ENCODE measurements around the gene BAZ2A. TPM values are rescaled to one million over a fixed set of nuclear protein-coding genes. Genes with fewer than 3 reads are reported as not detected.

The BAZ2A gene
- total RNA-seq, 1 experiment from 2014 or later, result 106 TPM

GRCh38 chr12:56593909-56594621 is 36.1 kb downstream of the BAZ2A start:
- CTCF ChIA-PET, result interaction anchor here (0.7 to 1.9 kb wide), 4 partner anchors 40 to 80 kb away, joined by 3 to 7 read pairs (median 5); partner anchors contain the start of gene RBMS2
- ATAC-seq, result peak; percentile 74
- no peak overlapping the region for H3K27ac ChIP-seq (ENCODE audit: low read depth, low read length)

More at GRCh38 chr12:56593909-56594621, 36.1 kb downstream of the BAZ2A start:
- Histone ChIP-seq H3K9ac (ENCODE audit: low read length) (no peak overlapping the region), H3K9me2 (ENCODE audit: insufficient read depth) (no peaks in the 10 kb centered on the region), H3K4me1 (ENCODE audit: control insufficient read depth in 1 of 2, insufficient read depth in 2 of 2, low read length in 2 of 2) (peaks cover 0 to 9% of the 10 kb centered on the region in 2 experiments; a peak in 1 of 4 replicates), H3K27me3 (ENCODE audit: insufficient read depth, low read length) (no peaks in the 10 kb centered on the region), H3K4me3 (replicated peaks in 1 of 2; ENCODE audit: low read depth in 1 of 2, low read length in 2 of 2) (no peak overlapping the region), H3K79me2 (ENCODE audit: insufficient read depth, low read length) (no peaks in the 10 kb centered on the region), H2AFZ (ENCODE audit: low read depth, low read length, poor library complexity, severe bottlenecking) (no peak overlapping the region), H4K20me1 (ENCODE audit: insufficient read depth) (no peaks in the 10 kb centered on the region), H3K4me2 (ENCODE audit: low read length) (no peak overlapping the region), H3K36me3 (ENCODE audit: control insufficient read depth in 1 of 2, insufficient read depth in 2 of 2, low read length in 2 of 2) (peaks cover 17 to 18% of the 10 kb centered on the region in 2 experiments), H3K9me3 (ENCODE audit: control insufficient read depth in 1 of 2, insufficient read depth in 1 of 2, low read depth in 1 of 2, low read length in 2 of 2) (no peaks in the 10 kb centered on the region)
- DNase-seq (ENCODE audit: low read depth, low spot score), result peak; percentile 51
- intact Hi-C loops (cut with micrococcal nuclease), result loop anchor here (1.0 to 5.0 kb wide), 2 partner anchors 81 to 402 kb away; no protein-coding TSS in a partner anchor
- no peak for TF ChIP-seq REST (IDR thresholded peaks at IDR 0.05; ENCODE audit: low read depth)
- peak; percentile 83 for TF ChIP-seq RAD21 (IDR thresholded peaks at IDR 0.05; ENCODE audit: low read depth)
- no peak for TF ChIP-seq SRF (IDR thresholded peaks at IDR 0.05; ENCODE audit: low read depth)
- TF ChIP-seq ZBTB33 (IDR thresholded peaks at IDR 0.05; ENCODE audit: extremely low read depth, insufficient replicate concordance, low read length), result no peak
- no peak for TF ChIP-seq ATF3 (IDR thresholded peaks at IDR 0.05)
- TF ChIP-seq POLR2AphosphoS5 (IDR thresholded peaks at IDR 0.05; ENCODE audit: low read depth, low read length), result no peak
- no peak for TF ChIP-seq JUND (IDR thresholded peaks at IDR 0.05)
- TF ChIP-seq SIN3A (IDR thresholded peaks at IDR 0.05; ENCODE audit: low read depth), result no peak
- TF ChIP-seq CTCF (IDR thresholded peaks at IDR 0.05 in 2 of 3, conservative IDR thresholded peaks at IDR 0.05 in 1 of 3; ENCODE audit: borderline replicate concordance in 1 of 3, insufficient read depth in 1 of 3, low read depth in 2 of 3, low read length in 2 of 3), result peak; percentile 78 to 97 (median 95)
- TF ChIP-seq EZH2 (IDR thresholded peaks at IDR 0.05), result no peak
- no peak for TF ChIP-seq CBX3 (IDR thresholded peaks at IDR 0.05; ENCODE audit: low read depth)
- POLR2A ChIA-PET, result interaction anchor here (0.6 kb wide), 1 partner anchor 287 kb away, joined by 3 read pairs; no protein-coding TSS in a partner anchor
- RAD21 ChIA-PET (ENCODE audit: low non-redundant PET in 1 of 2, low total read pairs in 2 of 2, uncharacterized antibody in 2 of 2, unreplicated experiment in 2 of 2), result interaction anchor here in 1 of 2 experiments (0.7 to 1.0 kb wide), 2 partner anchors 80 to 140 kb away, joined by 3 read pairs; partner anchors contain the start of gene MIP
- no TSS peak for BruUV-seq (replicated peaks)
